Measurements from ENCODE around the gene AUTS2. TPM values are rescaled to one million over a fixed set of nuclear protein-coding genes. Genes with fewer than 3 reads are reported as not detected.

AUTS2 gene
- total RNA-seq, 1 experiment from 2014 or later: 50.0 TPM

GRCh38 chr7:70131817-70132216 lies 533.5 kb downstream of the AUTS2 start:
- ATAC-seq (no peak), DNase-seq (ENCODE audit: low spot score) (no peak)
- Mint-ChIP-seq H3K36me3 (no peaks in the 10 kb centered on the region), H3K27me3 (ENCODE audit: low read depth) (no peaks in the 10 kb centered on the region), H3K9me3 (no peaks in the 10 kb centered on the region), H3K27ac (no peak overlapping the region), H3K4me3 (no peak overlapping the region), H3K4me1 (peaks cover 13% of the 10 kb centered on the region)
- no peak for TF ChIP-seq ZNF425 (CRISPR knock-in tag; conservative IDR thresholded peaks at IDR 0.05)
- TF ChIP-seq IRF2 (CRISPR knock-in tag; IDR thresholded peaks at IDR 0.05; ENCODE audit: borderline replicate concordance, low read depth): no peak
- TF ChIP-seq RORB (CRISPR knock-in tag; IDR thresholded peaks at IDR 0.05): no peak
- ChIA-PET CTCF (no interaction called here), POLR2A (no interaction called here)

GRCh38 chr7:70132226-70132851 lies 534.1 kb downstream of the AUTS2 start:
- peaks cover 13% of the 10 kb centered on the region for H3K4me1 Mint-ChIP-seq
- ChIA-PET POLR2A (no interaction called here), CTCF (no interaction called here)
- H3K27me3 Mint-ChIP-seq (ENCODE audit: low read depth): no peaks in the 10 kb centered on the region
- ATAC-seq (no peak), DNase-seq (ENCODE audit: low spot score) (no peak)
- H3K36me3 Mint-ChIP-seq: no peaks in the 10 kb centered on the region
- no peak overlapping the region for H3K4me3 Mint-ChIP-seq
- H3K27ac Mint-ChIP-seq: no peak overlapping the region
- TF ChIP-seq ESRRA (CRISPR knock-in tag; IDR thresholded peaks at IDR 0.05; ENCODE audit: borderline replicate concordance) (no peak), ATF1 (CRISPR knock-in tag; IDR thresholded peaks at IDR 0.05) (no peak), ETV6 (CRISPR knock-in tag; IDR thresholded peaks at IDR 0.05) (no peak), NR3C1 (CRISPR knock-in tag; conservative IDR thresholded peaks at IDR 0.05; ENCODE audit: low read depth) (no peak), CDX4 (CRISPR knock-in tag; IDR thresholded peaks at IDR 0.05; ENCODE audit: borderline replicate concordance) (no peak), RORB (CRISPR knock-in tag; IDR thresholded peaks at IDR 0.05) (no peak), NFATC4 (CRISPR knock-in tag; IDR thresholded peaks at IDR 0.05) (no peak), PREB (CRISPR knock-in tag; IDR thresholded peaks at IDR 0.05; ENCODE audit: borderline replicate concordance) (no peak), GRHL2 (CRISPR knock-in tag; IDR thresholded peaks at IDR 0.05; ENCODE audit: insufficient replicate concordance, severe bottlenecking) (no peak), OVOL2 (CRISPR knock-in tag; IDR thresholded peaks at IDR 0.05; ENCODE audit: borderline replicate concordance) (no peak), MAX (CRISPR knock-in tag; IDR thresholded peaks at IDR 0.05) (no peak)
- no peaks in the 10 kb centered on the region for H3K9me3 Mint-ChIP-seq

GRCh38 chr7:70132852-70133690 lies 534.8 kb downstream of the AUTS2 start:
- Mint-ChIP-seq H3K4me3 (no peak overlapping the region), H3K4me1 (peaks cover 13% of the 10 kb centered on the region), H3K27me3 (ENCODE audit: low read depth) (no peaks in the 10 kb centered on the region), H3K9me3 (no peaks in the 10 kb centered on the region), H3K36me3 (no peaks in the 10 kb centered on the region), H3K27ac (no peak overlapping the region)
- TF ChIP-seq NR1H2 (CRISPR knock-in tag; IDR thresholded peaks at IDR 0.05) (no peak), NFE2L1 (CRISPR knock-in tag; IDR thresholded peaks at IDR 0.05) (no peak), ZNF138 (CRISPR knock-in tag; conservative IDR thresholded peaks at IDR 0.05) (no peak), AFF4 (CRISPR knock-in tag; IDR thresholded peaks at IDR 0.05; ENCODE audit: borderline replicate concordance) (no peak), PRRX2 (CRISPR knock-in tag; IDR thresholded peaks at IDR 0.05) (no peak), SMAD3 (CRISPR knock-in tag; IDR thresholded peaks at IDR 0.05; ENCODE audit: borderline replicate concordance) (no peak), ZNF425 (CRISPR knock-in tag; conservative IDR thresholded peaks at IDR 0.05) (no peak)
- ATAC-seq (no peak), DNase-seq (ENCODE audit: low spot score) (no peak)
- CTCF ChIA-PET: no interaction called here
- POLR2A ChIA-PET: no interaction called here
